ENCODE results near the gene G0S2.

The G0S2 gene, protein sequence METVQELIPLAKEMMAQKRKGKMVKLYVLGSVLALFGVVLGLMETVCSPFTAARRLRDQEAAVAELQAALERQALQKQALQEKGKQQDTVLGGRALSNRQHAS

DNA sequence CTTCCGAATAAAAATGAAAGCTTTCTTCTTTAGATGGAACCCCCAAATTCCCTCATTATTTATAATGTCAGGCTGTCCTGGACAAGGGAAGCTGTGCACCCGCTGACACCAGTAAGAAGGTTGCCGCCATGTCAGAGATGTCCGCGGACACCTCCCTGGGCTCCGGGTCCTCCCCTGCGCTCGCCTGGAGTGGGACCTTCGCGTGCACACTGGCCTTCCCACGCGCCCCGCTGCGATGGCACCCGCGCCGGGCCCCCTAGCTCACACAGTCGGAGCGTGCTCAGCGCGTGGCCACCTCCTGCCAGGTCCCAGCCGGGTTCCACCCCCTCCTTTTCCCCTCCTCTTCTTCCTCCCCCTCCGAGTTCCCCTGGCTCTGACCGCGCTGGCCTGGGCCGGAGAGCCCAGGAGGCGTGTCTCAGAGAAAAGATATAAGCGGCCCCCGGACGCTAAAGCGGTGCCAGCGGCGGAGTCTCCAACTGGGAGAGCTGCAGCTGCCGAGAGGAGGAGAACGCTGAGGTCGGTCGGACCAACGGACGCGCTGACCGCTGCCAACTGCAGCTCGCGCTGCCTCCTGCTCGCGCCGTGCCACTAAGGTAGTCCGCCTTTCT is at the start of gene G0S2:
Gene G0S2, plus strand, starts transcription at position 456 of the 608 bp plus-strand sequence. CDS start 273 bp downstream, outside the sequence.
- no peak for DNase-seq

DNA sequence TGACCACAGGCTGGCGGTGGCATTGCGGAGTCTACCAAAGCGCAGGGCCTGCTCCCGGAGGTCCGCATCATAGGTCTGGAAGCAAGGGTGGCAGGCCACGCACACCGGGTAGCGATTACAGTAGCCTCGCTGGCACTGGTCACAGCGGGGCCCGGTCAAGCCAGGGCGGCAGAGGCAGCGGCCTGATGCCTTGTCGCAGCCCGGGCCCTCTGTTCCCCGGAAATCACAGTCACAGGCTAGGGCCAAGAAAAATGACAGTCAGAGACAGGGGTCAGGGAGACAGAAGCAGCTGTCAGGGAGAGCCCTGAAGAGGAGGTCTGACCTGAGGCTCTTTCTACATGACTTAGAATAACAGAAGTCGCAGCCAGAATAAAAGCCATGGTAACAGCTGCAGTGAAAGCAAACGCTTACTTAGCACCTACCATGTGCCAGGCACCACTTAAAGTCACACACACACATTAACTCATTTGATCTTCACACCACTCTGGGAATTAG is 49.4 kb upstream of the G0S2 start:
- no peak for DNase-seq

DNA sequence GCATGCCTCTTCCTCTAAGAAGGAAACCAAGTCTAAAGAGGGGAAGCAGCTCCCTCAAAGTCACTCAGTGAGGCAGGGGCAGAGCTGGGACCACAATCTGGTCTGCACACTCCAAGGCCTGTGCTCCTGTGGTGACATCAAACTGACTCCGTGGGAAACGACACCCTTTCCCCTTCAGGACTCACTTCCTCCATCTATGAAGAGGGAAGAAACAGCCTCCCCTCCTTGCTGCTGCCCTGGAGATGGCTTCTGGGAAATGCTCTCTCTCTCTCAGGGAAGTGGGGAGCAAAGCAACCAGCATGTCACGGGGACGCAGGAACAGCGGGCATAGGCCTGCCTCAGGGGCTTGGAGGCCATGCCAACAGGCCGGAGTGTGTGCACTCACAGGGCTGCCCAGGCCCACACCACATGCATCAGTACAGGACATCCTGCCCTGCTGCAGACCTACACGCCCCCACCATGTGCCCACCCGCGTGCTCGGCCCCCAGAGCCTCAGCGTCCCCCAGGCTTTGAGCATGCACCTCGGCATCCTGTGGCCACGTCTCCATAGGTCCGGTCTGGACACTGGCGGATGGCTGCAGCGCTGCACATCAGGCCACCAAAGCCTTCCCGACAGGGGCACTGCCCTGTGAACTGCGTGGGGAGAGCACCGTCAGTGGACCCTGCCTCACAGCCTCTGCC is 48.7 kb upstream of the G0S2 start:
- no peak for DNase-seq

DNA sequence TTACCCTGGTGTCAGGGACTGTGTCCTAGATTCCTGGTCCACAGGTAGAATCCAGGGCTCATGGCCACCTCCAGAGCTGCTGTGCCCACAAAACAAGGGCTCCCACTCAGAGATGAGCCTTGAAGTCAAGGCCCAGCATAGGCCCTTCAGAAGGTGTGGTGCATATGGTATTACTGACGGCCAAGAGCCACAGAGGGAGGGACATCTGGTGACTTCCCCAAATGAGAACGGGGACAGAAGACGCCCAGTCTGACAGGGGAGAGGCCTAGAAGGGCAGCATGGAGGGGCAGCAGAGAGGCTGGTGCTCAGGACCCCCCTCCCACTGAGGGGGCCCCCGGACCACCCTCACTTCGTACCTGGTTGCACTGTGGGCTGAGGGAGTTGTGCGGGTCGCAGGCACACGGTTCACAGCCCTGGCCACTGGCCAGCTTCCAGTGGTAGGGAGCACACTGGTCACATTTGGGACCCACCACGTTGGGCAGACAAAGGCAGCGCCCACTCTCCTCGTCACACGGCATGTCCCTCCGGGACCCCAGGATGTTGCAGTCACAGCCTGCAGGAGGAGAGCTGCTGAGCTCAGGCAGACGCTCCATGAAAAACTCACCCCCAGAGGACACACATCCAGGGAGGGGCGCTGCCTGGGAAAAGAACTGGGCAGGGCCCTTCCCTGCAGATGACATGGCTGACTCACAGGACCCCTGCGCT is 48.0 kb upstream of the G0S2 start:
- DNase-seq = no peak

DNA sequence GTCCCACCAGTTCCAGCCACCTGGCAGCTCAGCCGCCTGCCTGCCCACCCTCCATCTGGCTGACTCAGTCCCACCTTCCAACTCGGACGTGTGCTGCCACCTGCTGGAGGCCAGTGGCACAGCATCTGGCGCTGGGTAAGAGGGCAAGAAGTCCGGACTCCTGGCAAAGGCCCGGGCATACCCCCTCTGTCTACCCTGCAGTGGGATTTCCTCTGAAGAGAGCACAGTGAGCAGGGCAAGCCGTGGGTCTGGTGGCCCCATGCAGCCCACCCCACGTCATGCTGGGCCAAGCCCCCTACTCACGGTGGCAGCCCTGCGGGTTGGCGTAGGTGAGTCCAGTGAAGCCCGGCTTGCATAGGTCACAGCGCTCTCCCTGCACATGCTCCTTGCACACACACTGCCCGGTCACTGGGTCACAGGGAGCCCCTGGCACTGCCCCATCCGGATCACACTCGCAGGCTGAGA is 47.4 kb upstream of the G0S2 start:
- DNase-seq = peak; percentile 55

DNA sequence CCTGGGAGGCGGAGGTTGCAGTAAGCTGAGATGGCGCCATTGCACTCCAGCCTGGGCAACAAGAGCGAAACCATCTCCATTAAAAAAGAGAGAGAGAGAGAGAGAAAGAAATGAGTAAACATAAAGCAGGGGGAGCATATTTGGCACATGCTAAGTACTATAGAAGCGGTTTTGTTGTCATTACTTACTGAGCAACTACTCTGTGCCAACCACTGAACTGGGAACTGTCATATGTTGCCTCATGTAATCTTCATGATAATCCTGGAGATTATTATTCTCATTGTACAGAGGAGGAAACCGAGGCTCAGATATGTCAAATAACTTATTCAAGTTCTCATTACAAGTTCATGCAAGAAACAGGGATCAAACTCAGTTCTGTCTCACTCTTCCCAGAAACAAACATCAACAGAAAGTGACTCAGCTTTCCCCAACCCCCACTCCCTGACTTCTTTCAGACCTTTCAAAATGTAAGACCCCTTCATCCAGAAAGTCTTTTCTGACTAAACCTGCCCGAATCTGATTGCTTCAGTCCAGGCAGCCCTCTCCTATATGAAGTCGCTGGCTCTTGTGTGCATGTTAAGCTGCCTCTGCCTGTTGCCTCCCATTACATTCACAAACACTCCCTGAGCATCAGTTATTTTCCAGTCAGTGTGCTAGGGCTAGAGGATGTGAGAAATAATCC is 46.5 kb upstream of the G0S2 start:
- no peak for DNase-seq

DNA sequence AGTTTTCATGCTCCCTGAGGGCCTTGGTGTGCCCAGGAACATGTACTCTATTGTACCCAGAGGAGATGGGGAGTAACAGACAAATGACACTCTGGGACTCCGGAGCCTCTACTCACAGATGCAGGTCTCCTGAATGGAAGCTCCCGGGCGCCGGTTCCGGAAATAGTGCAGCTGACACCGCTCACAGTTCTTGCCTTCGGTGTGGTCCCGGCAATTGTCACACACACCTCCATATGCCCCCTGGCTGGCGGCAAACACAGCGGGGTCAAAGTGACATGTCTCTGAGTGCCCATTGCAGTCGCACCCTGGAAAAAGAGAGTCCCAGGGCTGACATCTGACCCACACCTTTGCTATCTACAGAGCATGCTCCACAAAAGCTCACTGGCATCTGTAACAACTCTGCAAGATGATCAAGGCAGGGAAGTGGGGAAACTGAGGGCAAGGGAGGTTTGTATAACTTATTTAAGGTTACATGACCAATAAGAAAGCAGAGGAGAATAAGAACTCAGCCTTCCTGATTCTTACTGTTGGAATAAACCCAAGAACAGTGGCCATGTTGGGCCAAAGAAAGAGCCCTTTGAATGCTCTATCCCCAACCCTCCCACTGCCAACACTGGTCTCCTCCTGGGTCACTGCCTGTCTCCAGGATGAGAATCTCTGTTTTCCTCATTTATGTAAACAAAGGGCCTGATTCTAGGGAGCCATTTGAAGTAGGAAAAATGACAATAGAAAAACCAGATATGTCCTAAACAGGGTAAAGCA is 45.4 kb upstream of the G0S2 start:
- DNase-seq = no peak

DNA sequence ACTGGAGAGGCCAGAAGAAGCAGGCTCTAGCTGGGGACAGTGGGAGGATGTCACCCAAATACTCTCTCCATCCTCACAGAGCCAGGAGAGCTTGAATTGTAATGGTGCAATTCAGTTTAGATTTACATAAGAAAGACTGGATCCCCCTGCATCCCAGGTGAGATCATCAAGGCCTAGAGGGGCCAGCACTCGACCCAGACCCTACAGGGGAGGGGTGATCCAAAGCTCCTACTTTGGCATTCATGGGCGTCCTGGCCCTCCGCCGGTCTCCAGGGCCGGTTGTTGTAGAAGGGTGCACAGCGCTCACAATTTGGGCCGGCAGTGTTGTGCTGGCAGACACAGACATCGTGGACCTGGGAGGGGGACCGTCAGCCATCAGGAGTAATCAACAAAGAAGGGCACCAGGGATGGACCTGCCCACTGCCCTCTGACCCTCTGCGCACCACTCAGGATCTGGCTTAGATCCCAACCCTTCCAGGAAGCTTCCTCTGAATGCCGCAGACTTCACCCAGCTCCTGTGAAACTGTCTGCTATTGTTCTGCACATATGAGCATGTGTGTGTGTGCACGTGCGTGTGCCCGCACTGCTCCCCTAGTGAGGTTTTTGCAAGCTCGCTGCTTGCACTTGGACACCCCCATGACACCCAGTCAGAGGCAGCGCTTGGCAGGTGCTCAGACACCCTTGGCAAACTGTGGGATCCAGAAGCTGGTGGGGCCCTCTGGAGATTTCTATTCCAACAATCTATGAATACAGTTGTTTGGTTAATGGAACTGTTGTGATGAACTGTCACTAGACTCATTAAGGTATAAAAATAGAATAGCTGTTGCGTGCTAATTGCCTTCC is 44.6 kb upstream of the G0S2 start:
- no peak for DNase-seq

DNA sequence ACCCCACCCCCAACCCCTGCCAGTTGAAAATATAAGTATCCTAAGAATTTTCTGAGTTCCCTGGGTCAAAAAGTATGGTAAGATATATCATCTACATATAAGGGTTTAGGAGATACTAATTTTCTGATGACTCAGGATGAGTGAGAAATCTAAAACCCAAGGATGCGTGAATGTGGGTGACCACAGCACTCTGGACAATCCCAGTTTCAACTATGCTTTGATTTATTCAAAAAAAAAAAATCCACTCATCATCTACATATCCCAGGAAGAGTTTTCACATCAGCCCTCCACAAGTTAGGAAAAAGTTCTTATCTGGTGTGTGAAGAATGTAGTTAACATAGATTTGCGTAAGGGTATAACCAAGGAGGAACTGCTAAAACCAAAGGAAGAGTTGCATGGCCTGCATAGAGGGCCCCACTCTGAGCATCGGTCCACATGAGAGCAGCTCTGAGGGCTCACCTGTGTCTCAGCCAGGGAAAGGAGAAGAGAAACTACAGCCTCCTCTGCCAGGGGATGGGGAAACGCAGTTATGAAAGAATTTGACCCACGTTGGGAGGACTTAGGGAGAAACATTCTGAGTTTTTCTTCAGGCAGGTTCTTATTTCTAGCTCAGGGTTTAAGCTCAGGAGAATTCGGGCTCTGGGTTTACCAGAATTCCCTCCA is 41.7 kb upstream of the G0S2 start:
- no peak for DNase-seq

DNA sequence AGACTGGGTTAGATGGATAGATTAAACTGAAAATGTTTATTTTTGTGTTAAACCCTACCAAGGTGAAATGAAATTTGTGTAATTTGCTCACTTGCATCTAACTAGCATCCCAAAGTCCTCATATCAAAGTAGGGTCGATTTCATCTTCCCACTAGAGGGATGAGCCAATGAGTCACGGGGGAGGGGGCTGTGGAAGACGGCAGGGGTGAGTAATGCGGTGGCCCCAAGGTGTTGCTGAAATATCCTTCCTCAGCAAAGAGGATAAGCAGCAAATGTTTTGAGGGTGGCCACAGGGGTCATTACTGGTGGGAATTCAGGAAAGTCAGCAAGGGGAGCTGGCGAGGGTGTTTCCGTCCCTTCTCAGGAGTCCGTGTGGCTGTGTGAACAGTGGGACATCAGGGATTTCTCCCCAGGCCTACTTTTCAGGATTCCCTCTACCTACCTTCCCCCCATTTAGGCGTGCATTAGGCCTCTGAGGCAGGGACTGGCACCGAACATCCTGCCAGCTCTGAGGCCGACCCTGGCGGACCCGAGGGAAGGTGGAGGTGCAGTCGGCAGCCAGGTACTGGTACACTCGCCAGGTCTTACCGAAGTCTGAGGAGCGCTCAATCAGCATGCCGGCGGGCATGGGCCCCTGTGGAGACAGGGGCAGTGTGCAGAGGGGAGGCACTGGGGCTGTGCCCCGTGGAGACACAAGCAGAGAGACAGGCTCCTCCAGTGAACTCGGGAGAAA is 41.0 kb upstream of the G0S2 start:
- no peak for DNase-seq

DNA sequence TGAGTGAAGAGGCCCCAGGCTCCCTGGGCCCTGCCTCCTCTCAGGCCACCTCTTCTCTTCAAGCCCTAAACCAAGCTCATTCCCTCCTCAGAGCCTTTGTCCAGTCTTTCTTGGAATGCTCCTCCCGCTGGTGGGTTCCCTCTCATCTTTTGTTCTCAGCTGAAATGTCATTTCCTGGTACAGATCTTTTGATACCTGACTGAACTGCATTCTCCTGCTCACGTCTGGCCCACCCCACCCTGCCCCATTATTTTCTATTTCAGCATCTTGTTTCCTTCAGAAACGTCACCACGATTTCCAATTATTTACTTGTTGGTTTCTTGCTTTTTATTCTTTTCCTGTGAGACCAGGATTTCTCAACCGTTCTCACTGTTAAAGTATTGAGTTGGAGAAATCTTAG is 39.4 kb upstream of the G0S2 start:
- no peak for DNase-seq

DNA sequence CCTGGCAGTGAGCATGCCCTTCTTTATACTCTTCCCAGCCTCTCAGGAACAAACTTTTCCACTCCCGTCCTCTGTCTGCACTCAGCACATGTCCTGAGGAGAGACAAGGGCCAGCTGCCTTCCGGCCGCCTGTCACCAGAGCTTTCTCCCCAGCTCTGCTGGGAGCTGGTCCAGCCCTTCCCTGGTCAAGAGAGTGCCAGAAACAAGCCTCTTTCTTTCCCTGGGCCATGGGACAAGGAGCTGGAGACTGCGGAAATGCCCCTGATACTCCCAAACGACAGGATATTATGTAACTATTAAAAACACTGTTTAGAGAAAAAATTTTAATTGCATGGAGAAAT is 33.4 kb upstream of the G0S2 start:
- DNase-seq = no peak

DNA sequence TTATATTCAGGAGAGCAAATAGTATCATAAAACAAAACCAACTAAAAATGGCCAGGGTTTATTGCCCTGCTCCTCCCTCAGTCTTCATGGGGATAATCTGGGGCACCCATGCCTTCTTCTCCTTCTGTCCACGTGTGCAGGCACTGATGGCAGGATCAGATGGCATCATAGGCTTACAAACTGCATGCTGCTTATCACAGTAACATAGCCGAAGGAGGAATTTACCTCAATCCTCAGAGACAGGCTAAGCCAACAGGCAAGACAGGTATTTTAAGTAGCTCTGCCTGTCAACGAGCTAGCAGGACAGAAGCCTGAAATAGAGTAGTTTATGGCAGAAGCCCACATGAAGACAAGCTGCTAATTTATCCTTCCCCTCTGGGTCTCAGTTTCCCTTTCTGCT is 32.4 kb upstream of the G0S2 start:
- DNase-seq = no peak

DNA sequence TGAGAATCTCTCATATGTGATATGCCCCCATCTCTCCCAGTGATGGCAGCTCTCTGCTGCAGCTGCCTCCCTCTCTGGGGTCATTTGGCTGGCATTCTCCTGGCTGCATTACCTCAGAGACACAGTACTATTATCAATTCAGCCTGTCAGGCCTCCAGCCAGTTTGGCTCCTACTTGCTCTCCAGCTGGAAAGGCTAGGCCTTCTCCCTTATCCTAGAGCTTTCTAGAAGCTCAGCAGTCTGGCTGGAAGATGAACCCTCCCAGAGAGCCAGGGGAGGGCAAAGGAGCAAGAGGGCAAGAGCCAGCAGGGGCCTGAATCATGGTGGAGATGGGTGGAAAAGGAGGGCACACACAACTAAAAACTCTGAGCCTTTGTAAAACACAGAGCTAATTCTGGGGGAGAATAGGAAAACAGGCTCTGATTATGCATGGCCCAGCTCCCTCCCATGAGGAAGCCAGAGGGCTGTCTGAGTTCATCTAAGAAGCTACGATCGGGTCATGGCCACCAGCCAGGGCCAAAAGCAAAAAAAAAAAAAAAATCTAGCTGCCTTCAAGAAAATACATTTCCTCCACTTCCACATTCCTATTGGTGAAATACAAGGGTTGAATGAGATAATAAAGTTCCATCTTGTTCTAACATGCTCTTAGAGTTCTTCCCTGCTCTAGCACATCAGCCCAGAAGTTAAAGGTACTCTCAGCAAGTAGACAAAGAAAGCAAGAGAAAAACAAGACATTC is 31.8 kb upstream of the G0S2 start:
- DNase-seq = no peak

DNA sequence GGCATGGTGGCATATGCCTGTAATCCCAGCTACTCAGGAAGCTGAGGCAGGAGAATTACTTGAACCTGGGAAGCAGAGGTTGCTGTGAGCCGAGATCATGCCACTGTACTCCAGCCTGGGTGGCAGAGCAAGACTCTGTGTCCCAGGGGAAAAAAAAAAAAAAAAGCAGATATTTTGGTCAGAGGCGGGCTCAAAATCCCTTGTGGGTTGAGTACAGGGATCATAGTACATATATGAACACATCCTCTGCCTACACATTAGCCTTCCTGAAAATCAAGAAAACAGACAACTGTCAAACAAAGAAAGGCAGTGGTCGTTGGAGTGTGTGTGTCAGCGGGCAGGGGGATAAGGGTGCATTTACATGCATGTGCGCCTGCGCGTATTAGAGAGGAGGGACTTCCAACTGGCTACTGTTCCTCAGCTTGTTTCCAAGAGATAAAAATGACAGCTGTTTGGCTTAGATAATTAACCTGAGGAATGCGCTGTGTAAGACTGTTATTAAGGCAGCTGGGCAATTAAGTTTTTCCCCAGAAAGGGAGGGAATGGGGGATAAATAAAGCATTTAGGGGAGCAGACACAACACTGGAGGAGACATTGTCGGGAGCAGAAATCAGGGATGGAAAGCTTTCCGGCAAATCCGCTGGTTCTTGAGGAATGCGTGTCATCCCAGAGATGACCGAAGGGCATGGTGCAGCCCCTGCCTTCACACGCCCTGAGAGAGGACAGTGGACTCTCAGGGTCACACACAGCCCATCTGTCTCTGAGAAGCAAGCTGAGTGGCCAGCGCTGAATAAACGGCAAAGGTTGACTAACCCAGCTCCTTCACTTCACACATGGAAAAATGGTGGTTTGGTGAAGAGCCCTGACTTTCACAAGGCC is 29.4 kb upstream of the G0S2 start:
- DNase-seq = no peak

DNA sequence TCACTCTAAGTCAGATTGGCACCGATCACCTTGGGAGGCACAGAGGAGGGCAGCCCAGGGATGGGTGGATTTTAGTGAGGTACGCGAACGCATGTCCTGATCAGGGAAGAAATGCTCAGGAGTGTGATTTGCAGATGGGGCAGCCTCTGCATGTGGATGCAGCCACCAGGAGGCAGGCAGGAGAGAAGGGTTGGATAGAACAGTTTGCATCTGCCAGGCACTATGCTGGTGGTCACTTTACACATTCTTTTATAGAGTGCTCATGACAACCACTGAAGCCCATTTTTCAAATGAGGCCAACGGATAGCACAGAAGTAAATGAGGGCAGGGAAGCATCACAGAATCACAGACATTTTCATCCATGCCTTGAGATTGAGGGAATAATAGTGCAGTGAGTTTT is 28.7 kb upstream of the G0S2 start:
- DNase-seq = no peak

DNA sequence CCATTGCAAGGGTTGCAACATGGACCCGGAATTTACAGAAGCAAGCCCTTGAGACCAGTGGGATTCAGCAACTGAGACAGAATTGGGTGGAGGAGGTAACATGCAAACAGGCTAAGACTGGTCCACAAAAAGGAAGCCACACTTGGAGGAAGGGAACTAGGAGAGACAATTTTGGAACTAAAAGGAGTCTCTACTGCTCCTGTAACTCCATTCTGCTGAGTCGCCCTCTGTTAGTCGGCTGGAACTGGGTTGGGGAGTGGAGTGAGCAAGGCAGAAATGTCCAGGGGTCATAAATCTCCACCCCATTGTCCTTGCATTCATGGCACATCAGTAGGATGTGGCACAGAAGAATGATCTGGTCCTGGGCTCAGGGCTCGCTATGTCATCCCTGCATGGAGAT is 28.1 kb upstream of the G0S2 start:
- DNase-seq = no peak

DNA sequence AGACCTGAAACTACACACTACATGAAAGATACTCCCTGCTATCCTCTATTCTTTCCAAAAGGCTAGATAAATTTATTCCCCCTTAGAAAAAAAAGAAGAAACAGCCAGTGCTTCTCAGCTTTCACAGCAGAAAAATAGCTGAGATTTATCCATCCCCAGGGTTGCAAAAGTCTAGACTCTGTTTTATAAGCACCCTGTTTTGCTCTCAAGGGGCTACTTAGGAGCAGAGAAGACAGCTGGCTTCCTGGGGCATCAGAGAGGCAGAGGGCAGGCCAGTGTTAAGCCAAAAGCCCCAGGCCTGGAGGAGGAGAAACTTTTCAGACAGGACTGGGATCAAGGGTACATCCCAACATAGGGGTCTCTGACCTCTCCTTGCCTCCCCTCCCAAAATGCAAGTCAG is 26.9 kb upstream of the G0S2 start:
- DNase-seq = no peak

Measured in NCI-H1048 (cell line).